SIG-M5 treated with dmso at 0.1 percent for 504 hours (cell line): ENCODE results near the gene GPC5.

Experiments
- DNase-seq: peaks from one replicate; lab custom pipeline; 2025; ENCODE audit not compliant: unreplicated experiment; lab: John Stamatoyannopoulos, UW

Gene GPC5

GRCh38 chr13:92135509-92135908 is 737.1 kb downstream of the GPC5 start:
- DNase-seq, result no peak

- DNase-seq, result no peak
Measured at GRCh38 chr13:92136449-92137155, 738.2 kb downstream of the GPC5 start.

GRCh38 chr13:92137520-92137919 is 739.1 kb downstream of the GPC5 start:
- no peak for DNase-seq

- no peak for DNase-seq
Measured at GRCh38 chr13:92143766-92144165, 745.3 kb downstream of the GPC5 start.

GRCh38 chr13:92150606-92151005 is 752.2 kb downstream of the GPC5 start:
- DNase-seq, result no peak

- peak; percentile 77 for DNase-seq
Measured at GRCh38 chr13:92158346-92158745, 759.9 kb downstream of the GPC5 start.

- no peak for DNase-seq
Measured at GRCh38 chr13:92164822-92165221, 766.4 kb downstream of the GPC5 start.

- DNase-seq, result no peak
Measured at GRCh38 chr13:92172191-92172590, 773.8 kb downstream of the GPC5 start.

- DNase-seq, result no peak
Measured at GRCh38 chr13:92173254-92173653, 774.8 kb downstream of the GPC5 start.

- DNase-seq, result peak; percentile 31
Measured at GRCh38 chr13:92175330-92175729, 776.9 kb downstream of the GPC5 start.

GRCh38 chr13:92177966-92178365 is 779.5 kb downstream of the GPC5 start:
- DNase-seq, result no peak

GRCh38 chr13:92179223-92179622 is 780.8 kb downstream of the GPC5 start:
- no peak for DNase-seq

- DNase-seq, result peak; percentile 6
Measured at GRCh38 chr13:92187378-92187989, 789.1 kb downstream of the GPC5 start.

GRCh38 chr13:92188574-92188973 is 790.2 kb downstream of the GPC5 start:
- DNase-seq, result no peak

GRCh38 chr13:92196591-92197256 is 798.3 kb downstream of the GPC5 start:
- no peak for DNase-seq

- DNase-seq, result no peak
Measured at GRCh38 chr13:92197669-92198068, 799.2 kb downstream of the GPC5 start.

- DNase-seq, result no peak
Measured at GRCh38 chr13:92218615-92219014, 820.2 kb downstream of the GPC5 start.

- DNase-seq, result no peak
Measured at GRCh38 chr13:92221916-92222315, 823.5 kb downstream of the GPC5 start.

GRCh38 chr13:92224052-92224821 is 825.8 kb downstream of the GPC5 start:
- peak; percentile 32 for DNase-seq

GRCh38 chr13:92224825-92225224 is 826.4 kb downstream of the GPC5 start:
- no peak for DNase-seq

- DNase-seq, result no peak
Measured at GRCh38 chr13:92225861-92226260, 827.4 kb downstream of the GPC5 start.

GRCh38 chr13:92232871-92233270 is 834.5 kb downstream of the GPC5 start:
- DNase-seq, result no peak
